GM12892 (cell line): ENCODE data around the gene CSF2.

Experiments used
- POLR2A ChIP-seq: IDR thresholded peaks from 2 replicates; pipeline ENCODE4 v1.6.1; 2011; ENCODE audit warnings: low read depth, low read length, control low read depth
- POLR2AphosphoS5 ChIP-seq: IDR thresholded peaks from 2 replicates; pipeline ENCODE4 v1.6.1; 2011; ENCODE audit warnings: low read depth, low read length, control low read depth
- TAF1 ChIP-seq: IDR thresholded peaks from 2 replicates; pipeline ENCODE4 v1.6.1; 2011; ENCODE audit warnings: low read depth, mild to moderate bottlenecking, control low read depth, low read length, borderline replicate concordance

GRCh38 chr5:132073231-132074013, at the start of gene CSF2:
- no peak for TF ChIP-seq POLR2AphosphoS5
- TF ChIP-seq POLR2A: no peak
- no peak for TF ChIP-seq TAF1
